Right kidney (tissue), 9 donors: ENCODE data around the gene ATOSB.
A peak's percentile ranks its signal among the peaks of the same experiment; 100 is the strongest.
"Not testable (repeated sequence)": the region's sequence is repeated elsewhere in the genome, so short reads cannot be mapped to it uniquely, and the experiment has no call there.

Source experiments
- DNase-seq: peaks from one replicate; pipeline ENCODE4 v3.0.0-alpha.2; 2016
- long read RNA-seq, 8 donors: transcript quantifications; one replicate each; lab custom pipeline, GENCODE V29; 2026

The ATOSB gene
- long read RNA-seq, donor 1: 0 reads
- long read RNA-seq, donor 2, partial matches to known transcripts: 0 of 1 reads
- long read RNA-seq, donor 2, other reads (novel, unspliced or antisense): 0 of 1 reads
- long read RNA-seq, donor 3: 0 reads
- long read RNA-seq, donor 4: 0 reads
- long read RNA-seq, donor 5: 0 reads
- long read RNA-seq, donor 6: 0 reads
- long read RNA-seq, donor 7: 0 reads
- long read RNA-seq, donor 8: 0 reads

- DNase-seq: peak; percentile 92
Measured at GRCh38 chr9:35115680-35116538, at the start of gene ATOSB. Gene ATOSB (minus strand): TSS chr9:35115862. CDS start chr9:35108274, 7,588 bp downstream.

- DNase-seq: no peak
Measured at GRCh38 chr9:35164711-35165110, 49.0 kb upstream of the ATOSB start.

GRCh38 chr9:35163413-35163812, 47.8 kb upstream of the ATOSB start:
- no peak for DNase-seq

GRCh38 chr9:35162605-35163315, 47.1 kb upstream of the ATOSB start:
- DNase-seq: no peak

- DNase-seq: peak; percentile 96
Measured at GRCh38 chr9:35161713-35162604, 46.3 kb upstream of the ATOSB start, which contains the start of gene UNC13B. Gene UNC13B (plus strand): TSS chr9:35162009. CDS start chr9:35162284, 275 bp downstream.

GRCh38 chr9:35158501-35159280, 43.0 kb upstream of the ATOSB start:
- DNase-seq: no peak

GRCh38 chr9:35157836-35158235, 42.2 kb upstream of the ATOSB start:
- DNase-seq: not testable (repeated sequence)

GRCh38 chr9:35156781-35157180, 41.1 kb upstream of the ATOSB start:
- no peak for DNase-seq

GRCh38 chr9:35152926-35153325, 37.3 kb upstream of the ATOSB start:
- no peak for DNase-seq

GRCh38 chr9:35147941-35148563, 32.4 kb upstream of the ATOSB start:
- not testable (repeated sequence) for DNase-seq

- no peak for DNase-seq
Measured at GRCh38 chr9:35142037-35142436, 26.4 kb upstream of the ATOSB start.

- DNase-seq: no peak
Measured at GRCh38 chr9:35140093-35140492, 24.4 kb upstream of the ATOSB start.

- no peak for DNase-seq
Measured at GRCh38 chr9:35136866-35137265, 21.2 kb upstream of the ATOSB start.

- no peak for DNase-seq
Measured at GRCh38 chr9:35135988-35136387, 20.3 kb upstream of the ATOSB start.

GRCh38 chr9:35134920-35135319, 19.3 kb upstream of the ATOSB start:
- DNase-seq: no peak

GRCh38 chr9:35116898-35117551, 1.4 kb upstream of the ATOSB start:
- peak; percentile 85 for DNase-seq

- no peak for DNase-seq
Measured at GRCh38 chr9:35116539-35116897, 856 bp upstream of the ATOSB start.

- no peak for DNase-seq
Measured at GRCh38 chr9:35114840-35115628, 628 bp downstream of the ATOSB start.

GRCh38 chr9:35114113-35114839, 1.4 kb downstream of the ATOSB start:
- peak; percentile 43 for DNase-seq
